Right lobe of liver (tissue), 6 donors: ENCODE results near the gene GLS. TPM values are rescaled to one million over a fixed set of nuclear protein-coding genes. Genes with fewer than 3 reads are reported as not detected.

Source experiments
- ATAC-seq, 4 donors: fragments of 200-7000 bp; cut with Tn5 transposase; one replicate each; pipeline ENCODE4 v1.9.1; 2020; ENCODE audit warnings: mild to moderate bottlenecking in 4 of 4, moderate library complexity in 4 of 4
- DNase-seq, 3 donors: peaks; one replicate each; pipeline ENCODE4 v3.0.0-alpha.2; 2020
- H3K27ac ChIP-seq, 3 donors: fragments of 200-600 bp; one replicate each; pipeline ENCODE4 v1.8.0; 2022
- H3K27me3 ChIP-seq, 2 donors: fragments of 200-600 bp; one replicate each; pipeline ENCODE4 v1.8.0; 2022
- H3K36me3 ChIP-seq, 4 donors: fragments of 200-600 bp; sonication (generic) in 1 of 4; one replicate each; pipeline versions ENCODE4 v1.5.1 to v1.8.0; 2017 to 2022; ENCODE audit warnings: control low read depth in 1 of 4
- H3K4me1 ChIP-seq, 4 donors: fragments of 200-600 bp; sonication (generic) in 1 of 4; one replicate each; pipeline versions ENCODE4 v1.5.1 to v1.8.0; 2017 to 2022; ENCODE audit warnings: control low read depth in 1 of 4
- H3K4me3 ChIP-seq, 3 donors: fragments of 200-600 bp; one replicate each; pipeline ENCODE4 v1.8.0; 2022
- H3K9me3 ChIP-seq, 4 donors: fragments of 200-600 bp; sonication (generic) in 1 of 4; one replicate each; pipeline versions ENCODE4 v1.5.1 to v1.8.0; 2017 to 2022; ENCODE audit warnings: control low read depth in 1 of 4
- POLR2A ChIP-seq: fragments of 450-650 bp; IDR thresholded peaks from one replicate; pipeline ENCODE4 v1.6.1; 2017; ENCODE audit warnings: antibody characterized with exemption, mild to moderate bottlenecking
- WGBS: methylation state at CpG from one replicate; pipeline ENCODE4 v1.1.6; 2018; ENCODE audit warnings: low coverage, low lambda C conversion rate; ENCODE audit not compliant: insufficient coverage; ENCODE audit errors: missing lambda C conversion rate; 5-methylcytosine and 5-hydroxymethylcytosine counted together
- intact Hi-C, 2 donors: fragments of 100-400 bp; cut with DNase I; formaldehyde crosslinking; loops; one replicate each; pipeline versions ENCODE4 v1.11.2 to v1.14.1; 2022
- total RNA-seq, 6 experiments: library from RNA; depleted of rRNA in 2 of 6; stranded (reverse); fragments of >200 nt in 2 of 6; fragmentation: NEBNext Ultra II Directional in 3 of 6; extraction: Animal tissue kit (Norgen Biotek cat#: 25700) in 3 of 6; gene quantifications; one replicate each; pipeline versions ENCODE4 v1.1.0 to v1.2.4, GENCODE V29; 2016 to 2023
- TF ChIP-seq, protein P1 (sequence below), 4 donors: fragments of 200-600 bp in 3 of 4; fragments of 450-650 bp in 1 of 4; IDR thresholded peaks; one replicate each; pipeline versions ENCODE4 v1.5.1 to v1.8.0; 2016 to 2022; ENCODE audit warnings: antibody characterized with exemption in 4 of 4, mild to moderate bottlenecking in 2 of 4
- donor health status: DM: no; HTN: yes; CAD: no.
- donor health status: DM: no; HTN: no; CAD: no.
- donor health status: DM: no; HTN: no; CAD: no.
- donor health status: DM: no; HTN: yes; CAD: no.
- donor health status: DM: no; HTN: yes; CAD: no.

GLS gene
- total RNA-seq, 6 experiments from 2014 or later, result 6.6 to 25.0 (median 16.9) TPM

DNA sequence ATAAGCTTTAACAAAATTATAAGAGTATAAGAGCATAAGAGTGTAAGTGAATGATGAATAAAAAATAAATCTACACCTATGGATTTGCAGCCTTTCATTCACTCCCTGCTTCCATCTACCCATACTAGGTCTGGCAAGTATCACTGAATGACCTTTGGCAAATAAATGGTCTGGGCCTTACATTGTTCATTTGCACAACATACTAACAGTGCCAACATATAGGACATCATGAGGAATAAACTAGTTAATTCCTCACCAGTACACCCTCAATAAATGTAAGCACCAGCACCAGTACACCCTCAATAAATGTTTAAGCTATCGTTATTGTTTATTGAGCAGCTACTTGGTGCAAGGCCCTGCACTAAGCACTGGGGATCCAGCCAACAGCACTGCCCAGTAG lies 106.5 kb downstream of the GLS start:
- Histone ChIP-seq H3K36me3 (peaks cover 14 to 97% (median 57%) of the 10 kb centered on the region in 4 donors), H3K27ac (peak overlapping the region in 1 of 3 donors; percentile 43), H3K9me3 (peaks cover 0 to 2% (median 0%) of the 10 kb centered on the region in 4 donors), H3K4me3 (no peak overlapping the region), H3K27me3 (no peaks in the 10 kb centered on the region), H3K4me1 (peaks cover 0 to 4% (median 0%) of the 10 kb centered on the region in 4 donors)
- DNase-seq (no peak), ATAC-seq (no peak)
- intact Hi-C loops, result no loop called here
- TF ChIP-seq, protein P1, sequence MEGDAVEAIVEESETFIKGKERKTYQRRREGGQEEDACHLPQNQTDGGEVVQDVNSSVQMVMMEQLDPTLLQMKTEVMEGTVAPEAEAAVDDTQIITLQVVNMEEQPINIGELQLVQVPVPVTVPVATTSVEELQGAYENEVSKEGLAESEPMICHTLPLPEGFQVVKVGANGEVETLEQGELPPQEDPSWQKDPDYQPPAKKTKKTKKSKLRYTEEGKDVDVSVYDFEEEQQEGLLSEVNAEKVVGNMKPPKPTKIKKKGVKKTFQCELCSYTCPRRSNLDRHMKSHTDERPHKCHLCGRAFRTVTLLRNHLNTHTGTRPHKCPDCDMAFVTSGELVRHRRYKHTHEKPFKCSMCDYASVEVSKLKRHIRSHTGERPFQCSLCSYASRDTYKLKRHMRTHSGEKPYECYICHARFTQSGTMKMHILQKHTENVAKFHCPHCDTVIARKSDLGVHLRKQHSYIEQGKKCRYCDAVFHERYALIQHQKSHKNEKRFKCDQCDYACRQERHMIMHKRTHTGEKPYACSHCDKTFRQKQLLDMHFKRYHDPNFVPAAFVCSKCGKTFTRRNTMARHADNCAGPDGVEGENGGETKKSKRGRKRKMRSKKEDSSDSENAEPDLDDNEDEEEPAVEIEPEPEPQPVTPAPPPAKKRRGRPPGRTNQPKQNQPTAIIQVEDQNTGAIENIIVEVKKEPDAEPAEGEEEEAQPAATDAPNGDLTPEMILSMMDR (IDR thresholded peaks at IDR 0.05), result no peak
- TF ChIP-seq POLR2A, result no peak
- 57% methylated on average over 1 of the region's 1 CpG for WGBS

DNA sequence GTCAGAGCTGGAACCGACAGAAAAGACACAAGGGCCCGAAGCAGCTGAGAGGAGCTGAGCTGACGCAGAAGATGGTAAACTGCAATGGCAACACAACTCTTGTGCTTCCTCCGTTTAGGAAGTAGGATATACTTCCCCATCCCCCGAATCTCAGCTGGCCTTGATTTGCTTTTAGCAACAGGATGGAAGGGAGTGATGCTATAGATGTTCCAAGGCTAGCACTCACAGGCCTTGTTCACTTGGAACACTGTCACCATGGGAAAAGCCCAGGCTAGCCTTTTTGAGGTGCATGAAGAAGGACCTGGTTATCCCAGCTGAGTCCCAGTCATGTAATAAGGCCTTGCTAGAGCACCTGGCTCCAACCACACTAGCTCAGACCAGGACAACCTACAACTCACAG lies 107.3 kb downstream of the GLS start:
- H3K9me3 ChIP-seq, result peaks cover 0 to 2% (median 0%) of the 10 kb centered on the region in 4 donors
- 89% methylated on average over 5 of the region's 5 CpGs for WGBS
- intact Hi-C loops, result no loop called here
- no peak overlapping the region for H3K4me3 ChIP-seq
- H3K27me3 ChIP-seq, result no peaks in the 10 kb centered on the region
- no peak overlapping the region for H3K27ac ChIP-seq
- H3K36me3 ChIP-seq, result peaks cover 14 to 97% (median 53%) of the 10 kb centered on the region in 4 donors
- DNase-seq (no peak), ATAC-seq (no peak)
- TF ChIP-seq, protein P1 (IDR thresholded peaks at IDR 0.05), result no peak
- TF ChIP-seq POLR2A, result no peak
- H3K4me1 ChIP-seq, result peaks cover 0 to 4% (median 0%) of the 10 kb centered on the region in 4 donors

DNA sequence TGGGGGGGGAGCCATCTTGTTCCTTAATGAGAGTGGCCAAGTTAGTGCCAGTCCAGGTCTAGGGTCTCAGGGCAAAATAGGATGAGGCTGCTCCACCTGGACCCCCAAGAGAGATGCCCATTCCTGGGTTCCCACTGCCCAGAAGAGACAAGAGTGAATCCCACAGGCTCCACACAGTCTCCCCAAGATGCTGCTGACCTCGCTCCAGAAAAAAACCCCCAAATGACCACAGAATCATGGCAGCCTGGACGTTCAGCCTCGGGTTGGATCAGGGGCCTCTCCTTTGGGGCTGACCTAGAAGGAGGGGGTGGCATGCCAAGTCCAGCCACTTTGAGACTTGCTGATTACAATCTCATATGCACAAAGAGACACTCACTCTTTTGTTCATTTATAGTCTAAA lies 108.3 kb downstream of the GLS start:
- H3K4me1 ChIP-seq, result peaks cover 0 to 4% (median 0%) of the 10 kb centered on the region in 4 donors
- intact Hi-C loops, result no loop called here
- WGBS, result no CpG with 5 or more reads among the region's 3 CpGs
- H3K4me3 ChIP-seq, result no peak overlapping the region
- ATAC-seq (no peak), DNase-seq (no peak)
- TF ChIP-seq, protein P1 (IDR thresholded peaks at IDR 0.05), result no peak
- no peak for TF ChIP-seq POLR2A
- H3K27me3 ChIP-seq, result no peaks in the 10 kb centered on the region
- H3K9me3 ChIP-seq, result peaks cover 0 to 2% (median 0%) of the 10 kb centered on the region in 4 donors
- peaks cover 8 to 97% (median 53%) of the 10 kb centered on the region in 4 donors for H3K36me3 ChIP-seq
- H3K27ac ChIP-seq, result no peak overlapping the region

DNA sequence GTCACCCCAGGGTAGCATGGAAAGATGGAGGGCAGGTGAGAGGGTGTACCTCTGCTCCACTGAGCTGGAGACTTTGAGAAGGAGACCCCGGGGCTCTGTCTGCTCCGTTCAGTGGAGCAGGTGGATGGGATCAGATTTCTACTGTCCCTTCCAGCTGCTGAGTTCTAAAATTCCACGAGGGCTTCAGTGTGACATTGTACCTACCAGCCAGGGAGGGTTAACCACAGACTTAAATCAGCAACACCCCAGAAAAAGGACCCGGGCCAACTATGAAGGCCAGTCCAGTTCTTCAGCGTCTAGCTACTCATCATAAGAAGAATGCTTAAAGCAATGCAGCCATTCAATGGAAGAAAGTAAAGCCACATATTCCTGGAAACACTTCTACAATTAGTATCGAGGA lies 109.5 kb downstream of the GLS start:
- WGBS, result 90% methylated on average over 4 of the region's 6 CpGs
- no peak for ATAC-seq
- H3K27ac ChIP-seq, result no peak overlapping the region
- H3K36me3 ChIP-seq, result peaks cover 13 to 98% (median 47%) of the 10 kb centered on the region in 4 donors
- peaks cover 0 to 2% (median 0%) of the 10 kb centered on the region in 4 donors for H3K9me3 ChIP-seq
- no peaks in the 10 kb centered on the region for H3K27me3 ChIP-seq
- TF ChIP-seq, protein P1 (IDR thresholded peaks at IDR 0.05), result no peak
- TF ChIP-seq POLR2A, result no peak
- no peak overlapping the region for H3K4me3 ChIP-seq
- intact Hi-C loops, result no loop called here
- peaks cover 0 to 4% (median 0%) of the 10 kb centered on the region in 4 donors for H3K4me1 ChIP-seq
- no peak for DNase-seq

DNA sequence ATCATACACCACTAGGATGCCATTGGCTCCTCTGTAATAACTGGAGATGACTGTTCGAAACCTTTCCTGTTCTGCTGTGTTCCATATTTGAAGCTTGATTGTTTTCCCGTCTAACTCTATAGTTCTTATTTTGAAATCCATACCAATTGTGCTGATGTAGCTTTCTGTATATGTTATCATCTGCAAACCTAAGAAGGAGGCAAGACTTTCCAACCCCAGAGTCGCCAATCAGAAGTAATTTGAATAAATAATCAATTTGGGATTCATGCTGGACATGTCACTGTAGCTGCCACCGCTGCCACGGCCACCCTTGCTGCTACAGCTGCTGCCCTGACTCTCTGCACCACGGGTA lies 112.6 kb downstream of the GLS start:
- peaks cover 22 to 98% (median 53%) of the 10 kb centered on the region in 4 donors for H3K36me3 ChIP-seq
- WGBS, result 91% methylated on average over 5 of the region's 6 CpGs

More for the DNA sequence above, 112.6 kb downstream of the GLS start:
- no peak overlapping the region for H3K4me3 ChIP-seq
- no peaks in the 10 kb centered on the region for H3K27me3 ChIP-seq
- no peaks in the 10 kb centered on the region for H3K9me3 ChIP-seq
- intact Hi-C loops, result no loop called here
- DNase-seq (no peak), ATAC-seq (no peak)
- TF ChIP-seq, protein P1 (IDR thresholded peaks at IDR 0.05), result no peak
- no peak for TF ChIP-seq POLR2A
- no peaks in the 10 kb centered on the region for H3K4me1 ChIP-seq
- H3K27ac ChIP-seq, result no peak overlapping the region
